K562 (cell line): ENCODE data around the gene CRHR1. TPM values are rescaled to one million over a fixed set of nuclear protein-coding genes. Genes with fewer than 3 reads are reported as not detected.
A peak's percentile ranks its signal among the peaks of the same experiment; 100 is the strongest.

Experiments used
- CAMTA2 ChIP-seq: fragments of 250-450 bp; sonication (Bioruptor Pico); conservative IDR thresholded peaks from 2 replicates; pipeline ENCODE4 v1.5.1; 2022
- E2F3 ChIP-seq: fragments of 250-450 bp; sonication (Bioruptor Pico); IDR thresholded peaks from 2 replicates; pipeline ENCODE4 v1.4.0; 2020; ENCODE audit warnings: mild to moderate bottlenecking
- HSF4 ChIP-seq: fragments of 250-450 bp; sonication (Bioruptor Pico); IDR thresholded peaks from 2 replicates; pipeline ENCODE4 v2.1.2; 2022; ENCODE audit warnings: mild to moderate bottlenecking, moderate library complexity, borderline replicate concordance
- KHSRP ChIP-seq: fragments of 450-650 bp; IDR thresholded peaks from 2 replicates; pipeline ENCODE4 v1.6.1; 2017
- MGA ChIP-seq: fragments of 450-650 bp; IDR thresholded peaks from 2 replicates; pipeline ENCODE4 v1.6.1; 2016; ENCODE audit warnings: mild to moderate bottlenecking, moderate library complexity
- NR3C1 ChIP-seq: sonication (generic); formaldehyde crosslinking; IDR thresholded peaks from 2 replicates; pipeline ENCODE4 v1.8.1; 2022; ENCODE audit warnings: missing genetic modification reagents
- SMAD4 ChIP-seq: fragments of 250-450 bp; sonication (Bioruptor Pico); conservative IDR thresholded peaks from 2 replicates; pipeline ENCODE4 v1.8.0; 2021; ENCODE audit warnings: inconsistent platforms, mild to moderate bottlenecking, moderate library complexity
- TEAD1 ChIP-seq, 2 experiments: fragments of 450-650 bp in 1 of 2; sonication (generic) in 1 of 2; formaldehyde crosslinking; IDR thresholded peaks; 2 replicates each; pipeline versions ENCODE4 v1.4.0 to v1.8.0; 2020 to 2022; ENCODE audit warnings: mild to moderate bottlenecking in 2 of 2, missing genetic modification reagents in 1 of 2
- TRIM25 ChIP-seq: fragments of 450-650 bp; IDR thresholded peaks from 2 replicates; pipeline ENCODE4 v1.7.0; 2016; ENCODE audit warnings: borderline replicate concordance
- USF1 ChIP-seq: sonication (generic); formaldehyde crosslinking; IDR thresholded peaks from 2 replicates; pipeline ENCODE4 v1.9.0; 2022; ENCODE audit warnings: mild to moderate bottlenecking, missing genetic modification reagents
- ZKSCAN8 ChIP-seq: fragments of 200-800 bp; sonication (Bioruptor generic); IDR thresholded peaks from 2 replicates; pipeline ENCODE4 v1.6.1; 2016; ENCODE audit warnings: missing genetic modification characterization, missing compliant biosample characterization
- ZNF175 ChIP-seq: fragments of 200-800 bp; sonication (Bioruptor generic); IDR thresholded peaks from 2 replicates; pipeline ENCODE4 v1.6.1; 2016; ENCODE audit warnings: low read depth, mild to moderate bottlenecking, missing genetic modification characterization, missing compliant biosample characterization
- ZNF436 ChIP-seq: fragments of 250-450, 450-650 bp; sonication (Bioruptor Pico); formaldehyde crosslinking; IDR thresholded peaks from 2 replicates; pipeline ENCODE4 v1.7.0; 2020; ENCODE audit warnings: mild to moderate bottlenecking
- ZNF583 ChIP-seq: fragments of 250-450 bp; sonication (Bioruptor Pico); IDR thresholded peaks from 2 replicates; pipeline ENCODE4 v1.4.0; 2020
- ZNF589 ChIP-seq: fragments of 200-800 bp; sonication (Bioruptor generic); IDR thresholded peaks from 2 replicates; pipeline ENCODE4 v1.6.1; 2016; ENCODE audit warnings: low read depth, missing genetic modification characterization, missing compliant biosample characterization
- ZNF75A ChIP-seq: fragments of 450-650 bp; formaldehyde crosslinking; IDR thresholded peaks from 2 replicates; pipeline ENCODE4 v1.4.0; 2020; ENCODE audit warnings: mild to moderate bottlenecking
- polyA plus RNA-seq, 8 experiments: library from polyadenylated mRNA; depleted of rRNA in 4 of 8; stranded (reverse) in 5 of 8; unstranded in 3 of 8; fragments of >200 nt; fragmentation: Nextera tagmentation in 2 of 8; fragmentation: Illumina TruSeq in 1 of 8; extraction: Ambion mirVana in 2 of 8; extraction: Trizol in 1 of 8; gene quantifications; 2 replicates each; pipeline versions ENCODE4 v1.2.1 to v1.2.3, GENCODE V29; 2011 to 2014; ENCODE audit warnings: inconsistent platforms in 1 of 8, missing spikeins in 1 of 8
- total RNA-seq, 7 experiments: library from RNA; depleted of rRNA in 6 of 7; stranded (reverse); fragments of >200 nt in 6 of 7; fragmentation: Illumina TruSeq in 2 of 7; extraction: Trizol in 2 of 7; gene quantifications; 2 replicates each; pipeline versions ENCODE4 v1.2.1 to v1.2.3, GENCODE V29; 2011 to 2021; ENCODE audit warnings: low replicate concordance in 1 of 7

CRHR1 gene
- total and polyA plus RNA-seq, 9 of the 15 experiments (the other 6 are each of a cell fraction or from before 2014, with no cell fraction given): 0.05 TPM; not detected in 8

GRCh38 chr17:45867702-45868101 is 83.6 kb downstream of the CRHR1 start (continued):
- TF ChIP-seq MGA: peak; percentile 36; the same call in 1 of the 2 replicates
- TF ChIP-seq ZNF589: peak; percentile 58; the same call in 1 of the 2 replicates
- TF ChIP-seq ZKSCAN8 (CRISPR knock-in tag): peak; percentile 41; the same call in 1 of the 2 replicates
- peak; percentile 76; the same call in 1 of the 2 replicates for TF ChIP-seq ZNF583 (CRISPR knock-in tag)
- TF ChIP-seq USF1 (CRISPR knock-in tag): peak; percentile 78
- TF ChIP-seq TRIM25: no peak
- no peak for TF ChIP-seq NR3C1 (CRISPR knock-in tag)
- no peak for TF ChIP-seq CAMTA2 (CRISPR knock-in tag)
- peak; percentile 74 for TF ChIP-seq SMAD4 (CRISPR knock-in tag)
- TF ChIP-seq ZNF436: no peak
- 0 out of 4 replicates have a peak, but pooled peaks of 1 of the 2 experiments have one; percentile 39 for TF ChIP-seq TEAD1 (CRISPR knock-in tag; IDR thresholded peaks at IDR 0.05)
- TF ChIP-seq E2F3: peak; percentile 26; the same call in 1 of the 2 replicates
- TF ChIP-seq KHSRP: no peak
- TF ChIP-seq HSF4: no peak
- TF ChIP-seq ZNF175 (CRISPR knock-in tag): peak; percentile 89
- TF ChIP-seq ZNF75A (CRISPR knock-in tag): no peak
